H1 (cell line): Measurements from ENCODE around the gene CCDC112. TPM values are rescaled to one million over a fixed set of nuclear protein-coding genes. Genes with fewer than 3 reads are reported as not detected.

ENCODE experiments used
- CTCF ChIA-PET: fragments of 300-600 bp; sonication (Branson Sonifier 250); formaldehyde crosslinking; loops from one replicate; lab custom pipeline; 2021; ENCODE audit not compliant: partially characterized antibody; lab: Charles Lee
- POLR2A ChIA-PET: fragments of 300-600 bp; sonication (Branson Sonifier 250); formaldehyde crosslinking; loops from one replicate; lab custom pipeline; 2021; ENCODE audit warnings: inconsistent platforms; ENCODE audit not compliant: partially characterized antibody; lab: Charles Lee
- DNase-seq, 2 experiments: peaks; one replicate each; pipeline versions ENCODE4 v3.0.0 to v3.0.0-alpha.2; 2010 to 2022; ENCODE audit warnings: low spot score in 2 of 2, low read depth in 1 of 2, mixed read lengths in 1 of 2
- FAIRE-seq: peaks from 2 replicates; lab custom pipeline; 2011; peaks lifted over from hg19 to GRCh38; lab: Jason Lieb, UNC
- H2AFZ ChIP-seq: 2 replicates; pipeline ENCODE4 v1.8.1; 2012; ENCODE audit warnings: low read length, inconsistent platforms
- H2AK5ac ChIP-seq: 2 replicates; pipeline ENCODE4 v1.6.1; 2013; ENCODE audit warnings: low read depth, low read length
- H2BK120ac ChIP-seq: replicated peaks from 2 replicates; pipeline ENCODE3; 2013; ENCODE audit warnings: low read depth, low read length, inconsistent platforms
- H2BK12ac ChIP-seq: 2 replicates; pipeline ENCODE4 v1.6.1; 2013; ENCODE audit warnings: low read depth, low read length
- H2BK15ac ChIP-seq: 2 replicates; pipeline ENCODE4 v1.6.1; 2013; ENCODE audit warnings: low read length
- H2BK20ac ChIP-seq: 2 replicates; pipeline ENCODE4 v1.6.1; 2013; ENCODE audit warnings: low read length
- H2BK5ac ChIP-seq: 2 replicates; pipeline ENCODE4 v1.6.1; 2013; ENCODE audit warnings: low read depth, low read length
- H3K14ac ChIP-seq: 2 replicates; pipeline ENCODE4 v1.6.1; 2013; ENCODE audit warnings: inconsistent platforms; ENCODE audit not compliant: insufficient read length
- H3K18ac ChIP-seq: 2 replicates; pipeline ENCODE4 v1.6.1; 2013; ENCODE audit warnings: low read length; ENCODE audit errors: extremely low read depth
- H3K23ac ChIP-seq: 2 replicates; pipeline ENCODE4 v1.6.1; 2013; ENCODE audit warnings: inconsistent platforms; ENCODE audit not compliant: insufficient read length
- H3K23me2 ChIP-seq: 2 replicates; pipeline ENCODE4 v1.6.1; 2013; ENCODE audit warnings: low read depth, low read length
- H3K27ac ChIP-seq: 2 replicates; pipeline ENCODE4 v1.6.1; 2011; ENCODE audit warnings: low read depth, low read length, inconsistent platforms
- H3K27me3 ChIP-seq, 4 experiments: replicated peaks in 1 of 4; 1 replicate in 1 of 4; 2 replicates in 3 of 4; pipeline versions ENCODE4 v1.6.1 to v1.8.1; 2011 to 2013; ENCODE audit warnings: low read length in 3 of 4, mild to moderate bottlenecking in 3 of 4, inconsistent platforms in 2 of 4, mixed read lengths in 2 of 4, moderate library complexity in 1 of 4; ENCODE audit not compliant: control insufficient read depth in 3 of 4, insufficient read depth in 3 of 4; ENCODE audit errors: extremely low read depth in 1 of 4
- H3K36me3 ChIP-seq, 4 experiments: 2 replicates each; pipeline versions ENCODE4 v1.6.1 to v1.8.1; 2011 to 2013; ENCODE audit warnings: mild to moderate bottlenecking in 4 of 4, low read length in 3 of 4, moderate library complexity in 2 of 4, control low read depth in 1 of 4, inconsistent platforms in 1 of 4; ENCODE audit not compliant: insufficient read depth in 4 of 4, control insufficient read depth in 2 of 4
- H3K4ac ChIP-seq: replicated peaks from 2 replicates; pipeline ENCODE3; 2013; ENCODE audit warnings: low read length, low read depth, mixed read lengths, inconsistent platforms; ENCODE audit not compliant: insufficient read length
- H3K4me1 ChIP-seq, 4 experiments: replicated peaks in 1 of 4; 1 replicate in 1 of 4; 2 replicates in 3 of 4; pipeline versions ENCODE4 v1.6.1 to v1.8.1; 2011 to 2013; ENCODE audit warnings: low read length in 3 of 4, inconsistent platforms in 2 of 4, mixed read lengths in 1 of 4; ENCODE audit not compliant: insufficient read depth in 4 of 4, control insufficient read depth in 3 of 4
- H3K4me2 ChIP-seq, 2 experiments: 2 replicates each; pipeline versions ENCODE4 v1.6.1 to v1.8.1; 2011 to 2013; ENCODE audit warnings: low read depth in 2 of 2, low read length in 2 of 2, control low read depth in 1 of 2, inconsistent platforms in 1 of 2, mild to moderate bottlenecking in 1 of 2; ENCODE audit not compliant: insufficient read depth in 1 of 2
- H3K4me3 ChIP-seq, 4 experiments: fragments of 200-600, 300-600 bp in 1 of 4; sonication (generic), shearing (Covaris generic), sonication (Bioruptor Twin) in 1 of 4; 2 replicates each; pipeline versions ENCODE4 v1.5.1 to v1.8.1; 2011 to 2016; ENCODE audit warnings: low read length in 4 of 4, low read depth in 3 of 4, control low read depth in 2 of 4, inconsistent platforms in 2 of 4, mild to moderate bottlenecking in 2 of 4, mixed read lengths in 1 of 4, moderate library complexity in 1 of 4; ENCODE audit not compliant: insufficient read depth in 2 of 4; ENCODE audit errors: extremely low read depth in 1 of 4
- H3K56ac ChIP-seq: replicated peaks from 2 replicates; pipeline ENCODE3; 2013; ENCODE audit warnings: low read depth, mild to moderate bottlenecking, mixed read lengths, low read length, inconsistent platforms; ENCODE audit not compliant: insufficient read length
- H3K79me1 ChIP-seq: 2 replicates; pipeline ENCODE4 v1.6.1; 2013; ENCODE audit warnings: low read depth, low read length, control low read depth
- H3K79me2 ChIP-seq, 2 experiments: 2 replicates each; pipeline versions ENCODE4 v1.6.1 to v1.8.1; 2012 to 2013; ENCODE audit warnings: low read length in 2 of 2, mild to moderate bottlenecking in 2 of 2, inconsistent platforms in 1 of 2; ENCODE audit not compliant: insufficient read depth in 2 of 2, control insufficient read depth in 1 of 2
- H3K9ac ChIP-seq, 4 experiments: replicated peaks in 1 of 4; 1 replicate in 1 of 4; 2 replicates in 3 of 4; pipeline versions ENCODE4 v1.6.1 to v1.8.1; 2011 to 2013; ENCODE audit warnings: low read depth in 3 of 4, low read length in 3 of 4, control low read depth in 2 of 4, mild to moderate bottlenecking in 2 of 4, moderate library complexity in 2 of 4, inconsistent platforms in 1 of 4; ENCODE audit errors: extremely low read depth in 1 of 4
- H3K9me3 ChIP-seq, 2 experiments: 2 replicates each; pipeline versions ENCODE4 v1.6.1 to v1.8.1; 2012 to 2013; ENCODE audit warnings: mild to moderate bottlenecking in 2 of 2, moderate library complexity in 2 of 2, control low read depth in 1 of 2, inconsistent platforms in 1 of 2, low read depth in 1 of 2, low read length in 1 of 2, mixed read lengths in 1 of 2; ENCODE audit not compliant: insufficient read depth in 2 of 2
- H4K20me1 ChIP-seq, 2 experiments: replicated peaks in 1 of 2; 2 replicates each; pipeline versions ENCODE3 to v1.8.1; 2011 to 2013; ENCODE audit warnings: inconsistent platforms in 2 of 2, low read length in 2 of 2, mild to moderate bottlenecking in 1 of 2; ENCODE audit not compliant: insufficient read depth in 2 of 2, control insufficient read depth in 1 of 2
- H4K5ac ChIP-seq: 2 replicates; pipeline ENCODE4 v1.6.1; 2013; ENCODE audit warnings: low read length, low read depth, mixed read lengths, inconsistent platforms; ENCODE audit not compliant: insufficient read length
- H4K8ac ChIP-seq: 2 replicates; pipeline ENCODE4 v1.8.0; 2013; ENCODE audit warnings: mild to moderate bottlenecking, moderate library complexity, low read length, inconsistent platforms; ENCODE audit not compliant: insufficient read depth; ENCODE audit errors: extremely low read depth
- H4K91ac ChIP-seq: replicated peaks from 2 replicates; pipeline ENCODE3; 2013; ENCODE audit warnings: low read length, mixed read lengths, inconsistent platforms; ENCODE audit not compliant: insufficient read length
- BACH1 ChIP-seq: IDR thresholded peaks from 2 replicates; pipeline ENCODE4 v1.6.1; 2012; ENCODE audit warnings: low read length, improper control_type of control experiment
- CHD2 ChIP-seq: IDR thresholded peaks from 2 replicates; pipeline ENCODE4 v1.6.1; 2012; ENCODE audit warnings: low read length, improper control_type of control experiment
- FOSL1 ChIP-seq: IDR thresholded peaks from 2 replicates; pipeline ENCODE4 v1.6.1; 2011; ENCODE audit warnings: mild to moderate bottlenecking, low read depth, low read length, moderate library complexity; ENCODE audit not compliant: insufficient read depth
- GTF2F1 ChIP-seq: IDR thresholded peaks from 2 replicates; pipeline ENCODE4 v1.6.1; 2012; ENCODE audit warnings: low read depth, low read length, improper control_type of control experiment, borderline replicate concordance
- JUND ChIP-seq: IDR thresholded peaks from 2 replicates; pipeline ENCODE4 v1.6.1; 2011; ENCODE audit warnings: mild to moderate bottlenecking, improper control_type of control experiment, low read length
- MAFK ChIP-seq: IDR thresholded peaks from 2 replicates; pipeline ENCODE4 v1.6.1; 2012; ENCODE audit warnings: low read depth, mild to moderate bottlenecking, improper control_type of control experiment, low read length
- PHF8 ChIP-seq: fragments of 200-600 bp; sonication (generic); conservative IDR thresholded peaks from 2 replicates; pipeline ENCODE4 v1.7.1; 2012; ENCODE audit warnings: low read depth, mild to moderate bottlenecking, inconsistent platforms, low read length, moderate library complexity
- POLR2A ChIP-seq, 2 experiments: IDR thresholded peaks; 1 replicate in 1 of 2; 2 replicates in 1 of 2; pipeline ENCODE4 v1.6.1; 2011; ENCODE audit warnings: low read depth in 2 of 2, low read length in 2 of 2, mild to moderate bottlenecking in 2 of 2; ENCODE audit errors: control extremely low read depth in 1 of 2
- SIX5 ChIP-seq: IDR thresholded peaks from 2 replicates; pipeline ENCODE4 v1.6.1; 2011; ENCODE audit warnings: mild to moderate bottlenecking, low read depth, low read length
- SP1 ChIP-seq: IDR thresholded peaks from 2 replicates; pipeline ENCODE4 v1.6.1; 2011; ENCODE audit warnings: low read depth, low read length
- SUZ12 ChIP-seq: fragments of 200-600 bp; sonication (generic); IDR thresholded peaks from 2 replicates; pipeline ENCODE4 v1.6.1; 2012; ENCODE audit warnings: mild to moderate bottlenecking, inconsistent platforms, low read length, moderate library complexity, mixed read lengths
- YY1 ChIP-seq: IDR thresholded peaks from 2 replicates; pipeline ENCODE4 v1.6.1; 2011; ENCODE audit warnings: low read depth, mild to moderate bottlenecking, low read length
- WGBS, 2 experiments: shearing (Covaris generic) in 1 of 2; methylation state at CpG; one replicate each; pipeline versions ENCODE4 v1.1.6 to v1.1.7; 2013 to 2015; ENCODE audit warnings: low lambda C conversion rate in 2 of 2, mixed read lengths in 2 of 2, inconsistent platforms in 1 of 2, low coverage in 1 of 2, missing lambda C conversion rate in 1 of 2; ENCODE audit not compliant: insufficient replicate concordance in 2 of 2, insufficient coverage in 1 of 2, insufficient read length in 1 of 2; ENCODE audit errors: extremely low coverage in 1 of 2, missing lambda C conversion rate in 1 of 2; 5-methylcytosine and 5-hydroxymethylcytosine counted together
- polyA plus RNA-seq, 7 experiments: library from polyadenylated mRNA; depleted of rRNA in 3 of 7; stranded (reverse) in 5 of 7; unstranded in 2 of 7; fragments of >200 nt in 5 of 7; fragments of 200-250 nt in 2 of 7; gene quantifications; 1 replicate in 5 of 7; 2 replicates in 1 of 7; 4 replicates in 1 of 7; pipeline versions ENCODE4 v1.2.1 to v1.2.3, GENCODE V29; 2011 to 2013; ENCODE audit warnings: missing spikeins in 2 of 7, mixed read lengths in 2 of 7
- total RNA-seq: library from RNA; stranded (reverse); fragmentation: NEBNext Ultra II Directional; extraction: Animal tissue kit (Norgen Biotek cat#: 25700); gene quantifications from 2 replicates; pipeline ENCODE4 v1.2.1, GENCODE V29; 2021

Gene CCDC112
- total and polyA plus RNA-seq, 2 of the 8 experiments (the other 6 are each of a cell fraction or from before 2014, with no cell fraction given) = 3.3 to 15.6 TPM

DNA sequence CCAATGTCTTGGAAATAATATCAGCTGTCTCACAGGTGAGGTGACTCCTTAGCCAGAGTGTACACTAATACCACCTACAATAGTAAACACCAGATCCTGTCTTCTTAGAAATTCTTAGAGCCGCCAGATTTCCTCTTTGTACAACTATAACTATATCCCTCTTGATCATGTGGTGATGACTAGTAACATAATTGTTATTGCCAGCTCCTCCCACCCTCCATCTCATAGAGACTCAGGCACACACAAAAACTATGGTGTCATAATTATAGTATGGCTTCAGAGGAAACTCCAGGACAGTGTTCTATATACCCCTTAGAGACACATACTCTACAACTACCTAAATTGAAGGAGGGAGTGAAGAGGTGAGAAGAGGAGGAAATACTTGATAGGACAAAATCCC, 66.8 kb downstream of the CCDC112 start:
- Histone ChIP-seq H2BK20ac (no peak overlapping the region), H3K79me2 (peaks cover 0 to 3% of the 10 kb centered on the region in 2 experiments; a peak in 1 of 4 replicates), H2AK5ac (no peak overlapping the region), H2BK5ac (no peak overlapping the region), H3K4ac (no peak overlapping the region), H3K36me3 (peaks cover 0 to 16% (median 4%) of the 10 kb centered on the region in 4 experiments; a peak in 6 of 8 replicates), H3K79me1 (no peaks in the 10 kb centered on the region), H4K5ac (no peak overlapping the region), H4K20me1 (peaks cover 2 to 3% of the 10 kb centered on the region in 2 experiments), H2AFZ (no peak overlapping the region), H3K23me2 (no peaks in the 10 kb centered on the region), H3K4me2 (no peak overlapping the region), H3K9ac (no peak overlapping the region), H3K14ac (no peak overlapping the region), H3K27me3 (no peaks in the 10 kb centered on the region), H3K23ac (no peak overlapping the region), H3K4me3 (no peak overlapping the region), H4K8ac (no peak overlapping the region), H3K27ac (no peak overlapping the region), H3K4me1 (no peaks in the 10 kb centered on the region), H2BK120ac (no peak overlapping the region), H3K56ac (no peak overlapping the region), H2BK15ac (no peak overlapping the region), H4K91ac (no peak overlapping the region), H3K18ac (no peak overlapping the region), H3K9me3 (no peaks in the 10 kb centered on the region), H2BK12ac (no peak overlapping the region)
- no peak for FAIRE-seq
- ChIA-PET CTCF (no interaction called here), POLR2A (no interaction called here)
- 89% methylated on average over 1 of the region's 1 CpG; no CpG with 5 or more reads in 1 of the 2 experiments for WGBS, 2 experiments
- TF ChIP-seq PHF8 (no peak), GTF2F1 (no peak), SIX5 (no peak), SP1 (no peak), BACH1 (no peak), CHD2 (no peak), MAFK (no peak), JUND (no peak), FOSL1 (no peak), YY1 (no peak), SUZ12 (no peak), POLR2A (IDR thresholded peaks at IDR 0.05; ENCODE audit: control extremely low read depth in 1 of 2, low read depth in 2 of 2, low read length in 2 of 2) (no peak)
- no peak for DNase-seq
